CD4-positive, alpha-beta T cell treated with Interleukin-15 for 4 hours (primary cell): Measurements from ENCODE around the gene VAT1.
"Not testable (repeated sequence)": the region's sequence is repeated elsewhere in the genome, so short reads cannot be mapped to it uniquely, and the experiment has no call there.

ENCODE experiments used
- DNase-seq: peaks from one replicate; pipeline ENCODE4 v3.0.0-alpha.2; 2020; ENCODE audit warnings: low spot score

VAT1 gene

DNA sequence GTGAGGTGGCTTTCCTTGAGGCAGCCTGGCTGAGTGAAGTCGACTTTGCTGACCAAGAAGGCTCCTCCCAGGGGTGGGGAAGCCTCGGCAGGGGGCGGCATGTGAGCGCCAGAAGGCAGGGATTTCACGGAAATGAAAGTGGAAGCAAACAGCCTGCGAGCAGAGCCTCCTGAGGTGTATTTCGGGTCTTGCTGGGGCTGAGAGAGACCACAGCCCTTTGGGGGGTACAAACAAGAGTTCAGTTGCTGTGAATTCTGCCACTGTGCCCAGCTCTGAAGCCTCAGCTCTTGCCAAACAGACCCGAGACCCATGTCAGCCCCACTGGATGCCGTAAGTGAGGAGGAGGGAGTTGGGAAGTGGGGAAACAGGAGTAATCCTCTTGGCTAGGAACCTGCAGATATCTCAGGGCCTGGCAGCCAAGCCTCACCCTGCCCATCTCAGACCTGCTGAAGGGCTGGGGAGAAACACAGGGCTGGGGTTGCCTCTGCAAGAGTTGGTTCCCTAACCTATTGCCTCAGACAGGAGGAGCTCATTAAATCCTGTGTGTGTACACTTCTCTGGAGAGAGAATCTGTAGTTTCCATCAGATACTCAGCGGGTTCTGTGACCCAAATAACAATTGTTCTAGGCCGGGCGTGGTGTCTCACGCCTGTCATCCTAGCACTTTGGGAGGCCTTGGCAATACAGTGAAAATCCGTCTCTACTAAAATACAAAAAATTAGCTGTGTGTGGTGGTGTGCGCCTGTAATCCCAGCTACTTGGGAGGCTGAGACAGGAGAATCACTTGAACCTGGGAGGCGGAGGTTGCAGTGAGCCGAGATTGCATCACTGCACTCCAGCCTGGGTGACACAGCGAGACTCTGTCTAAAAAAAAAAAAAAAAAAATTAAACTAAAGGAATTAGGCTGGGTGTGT lies 15.3 kb downstream of the VAT1 start, which contains the start of gene IFI35:
IFI35 (plus strand) TSS at position 146 of the 913 bp plus-strand sequence; CDS start at position 310, 164 bp downstream.
- peak; percentile 87 for DNase-seq

DNA sequence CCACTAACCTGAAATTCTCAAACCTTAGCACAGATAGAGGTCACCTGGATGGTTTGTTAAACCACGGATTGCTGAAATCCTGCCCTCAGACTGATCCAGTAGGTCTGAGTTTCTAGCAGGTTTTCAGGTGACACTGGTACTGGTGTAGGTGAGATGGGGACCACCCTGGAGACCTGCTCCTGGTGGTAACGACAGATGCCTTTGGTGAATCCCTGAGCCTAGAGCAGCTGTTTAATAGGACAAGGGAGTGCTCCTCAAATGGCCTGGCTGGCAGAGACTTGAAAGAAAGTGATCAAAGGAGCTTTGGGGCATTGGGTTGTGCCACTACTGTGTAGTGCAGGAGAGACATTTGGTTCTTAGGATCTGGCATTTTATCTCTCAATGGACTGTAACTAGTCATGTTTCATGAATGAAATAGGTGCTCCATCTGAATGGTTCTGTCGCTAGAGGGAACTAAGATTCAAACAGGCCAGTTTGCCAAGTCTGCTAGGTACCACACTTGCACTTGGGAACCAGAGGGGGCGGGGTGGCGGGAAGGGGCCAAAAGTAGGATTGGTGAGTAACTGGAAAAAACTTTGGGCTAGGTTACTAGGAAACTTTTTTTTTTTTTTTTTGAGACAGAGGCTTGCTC lies 18.5 kb downstream of the VAT1 start:
- no peak for DNase-seq

DNA sequence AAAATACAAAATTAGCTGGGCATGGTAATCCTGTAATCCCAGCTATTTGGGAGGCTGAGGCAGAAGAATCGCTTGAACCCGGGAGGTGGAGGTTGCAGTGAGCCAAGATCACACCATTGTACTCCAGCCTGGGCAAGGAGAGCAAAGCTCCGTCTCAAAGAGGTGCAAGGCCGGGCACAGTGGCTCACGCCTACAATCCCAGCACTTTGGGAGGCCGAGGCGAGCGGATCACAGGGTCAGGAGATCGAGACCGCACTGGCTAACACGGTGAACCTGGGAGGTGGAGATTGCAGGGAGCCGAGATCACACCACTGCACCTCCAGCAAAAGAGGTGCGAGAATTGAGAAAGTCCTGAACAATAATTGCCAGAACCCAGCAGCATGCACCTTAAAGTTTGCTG lies 21.3 kb downstream of the VAT1 start:
- not testable (repeated sequence) for DNase-seq

DNA sequence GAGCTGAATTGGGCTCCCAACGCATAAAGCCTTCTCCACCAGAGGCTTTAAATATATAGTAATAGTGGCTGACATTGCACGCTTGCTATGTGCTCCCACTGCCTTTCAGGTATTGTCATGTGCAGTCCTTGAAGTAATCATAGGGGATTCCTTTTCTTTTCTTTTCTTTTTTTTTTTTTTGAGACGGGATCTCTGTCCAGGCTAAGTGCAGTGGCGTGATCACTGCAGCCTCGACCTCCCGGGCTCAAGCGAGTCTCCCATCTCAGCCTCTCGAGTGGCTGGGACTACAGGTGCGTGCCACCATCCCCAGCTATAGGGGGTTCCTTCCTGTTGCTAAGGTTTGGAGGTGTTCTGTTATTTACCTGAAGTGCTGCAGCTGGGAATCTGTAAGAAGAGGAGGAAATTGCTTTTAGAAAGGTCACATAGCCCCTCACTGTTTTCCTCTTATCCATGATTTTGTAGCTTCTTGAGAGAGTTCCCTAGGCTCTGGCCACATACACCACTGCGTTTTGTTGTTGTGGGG lies 23.1 kb downstream of the VAT1 start:
- no peak for DNase-seq

DNA sequence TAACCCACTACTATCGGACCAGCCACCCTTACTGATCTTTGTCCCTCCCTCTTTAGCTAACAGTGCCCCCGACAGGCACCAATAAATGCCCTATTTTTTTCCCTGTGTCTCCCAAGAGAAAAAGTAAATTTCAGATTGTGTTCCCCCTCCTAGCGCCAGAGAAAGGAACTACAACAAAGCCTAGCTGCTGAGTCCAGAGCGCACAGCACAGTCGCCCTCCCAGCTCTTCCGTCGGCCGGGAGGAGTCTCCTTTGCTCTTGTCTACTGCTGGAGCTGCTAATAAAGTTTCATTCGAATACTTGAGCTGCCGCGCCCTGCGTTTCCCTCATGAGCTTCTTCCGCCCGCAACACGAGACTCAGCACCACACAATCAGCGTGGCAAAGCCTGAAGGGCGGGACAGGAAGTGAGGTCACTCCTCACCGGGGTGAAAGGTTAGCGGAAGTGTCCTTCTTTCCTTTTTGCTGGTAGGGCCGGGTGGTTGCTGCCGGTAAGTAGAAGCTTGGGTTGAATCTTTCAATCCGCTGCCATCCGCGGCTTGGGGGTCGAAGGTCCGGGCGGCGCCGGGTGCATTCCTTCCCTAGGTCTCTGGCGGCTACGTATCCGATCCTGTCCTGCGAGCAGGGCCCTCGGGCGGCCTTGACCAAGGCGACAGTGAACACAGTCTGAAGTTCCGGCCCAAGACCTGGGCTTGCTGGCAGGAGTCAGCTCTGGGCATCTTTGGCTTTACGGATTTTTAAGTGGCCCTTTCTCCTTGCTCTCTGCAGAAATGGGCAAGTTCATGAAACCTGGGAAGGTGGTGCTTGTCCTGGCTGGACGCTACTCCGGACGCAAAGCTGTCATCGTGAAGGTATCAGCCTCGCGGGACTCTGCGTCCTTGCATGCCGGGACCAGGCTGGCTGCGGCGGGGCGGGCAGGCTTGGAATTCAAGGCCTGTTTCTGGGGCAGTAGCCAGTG lies 23.9 kb downstream of the VAT1 start, which contains the start of gene RPL27:
RPL27 (plus strand) TSS at position 436 of the 955 bp plus-strand sequence; CDS start at position 768, 332 bp downstream.
- DNase-seq: peak; percentile 99

DNA sequence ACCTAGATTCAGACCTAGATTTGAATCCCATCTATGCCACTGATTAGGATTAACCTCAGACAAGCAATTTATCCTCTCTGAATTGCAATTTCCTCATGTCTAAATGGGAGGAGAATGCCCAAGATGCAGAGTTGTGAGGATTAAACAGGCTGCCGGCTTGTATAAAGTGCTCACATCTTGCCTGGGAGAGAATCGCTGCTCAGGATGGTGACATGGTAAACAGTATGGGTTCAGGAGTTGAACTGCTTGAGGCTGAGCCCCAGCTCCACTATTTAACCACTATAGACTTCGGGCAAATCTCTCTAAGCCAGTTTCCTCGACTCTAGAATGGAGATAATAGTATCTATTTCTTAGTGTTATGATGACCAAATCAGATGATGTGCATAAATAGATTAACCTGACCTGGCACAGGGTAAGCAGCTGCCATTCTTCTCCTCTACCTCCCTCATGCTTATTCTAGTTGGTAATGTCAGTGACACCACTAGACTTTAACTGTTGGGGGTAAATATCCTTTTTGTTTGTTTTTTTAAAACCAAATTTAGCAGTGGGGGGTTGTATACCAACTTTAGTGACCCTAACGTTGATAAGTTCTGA lies 24.7 kb downstream of the VAT1 start:
- no peak for DNase-seq

DNA sequence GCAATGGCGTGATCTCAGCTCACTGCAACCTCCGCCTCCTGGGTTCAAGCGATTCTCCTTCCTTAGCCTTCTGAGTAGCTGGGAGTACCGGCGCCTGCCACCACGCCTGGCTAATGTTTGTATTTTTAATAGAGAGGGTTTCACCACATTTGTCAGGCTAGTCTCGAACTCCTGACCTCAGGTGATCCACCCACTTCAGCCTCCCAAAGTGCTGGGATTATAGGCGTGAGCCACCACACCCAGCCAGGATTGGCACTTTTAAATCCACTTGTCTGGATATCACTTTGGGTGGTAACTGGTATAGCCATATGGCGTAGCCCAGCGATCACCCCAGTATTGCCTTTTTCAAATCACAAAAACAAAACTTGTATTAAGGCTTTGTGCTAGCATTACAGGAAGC lies 28.3 kb downstream of the VAT1 start:
- DNase-seq: not testable (repeated sequence)

DNA sequence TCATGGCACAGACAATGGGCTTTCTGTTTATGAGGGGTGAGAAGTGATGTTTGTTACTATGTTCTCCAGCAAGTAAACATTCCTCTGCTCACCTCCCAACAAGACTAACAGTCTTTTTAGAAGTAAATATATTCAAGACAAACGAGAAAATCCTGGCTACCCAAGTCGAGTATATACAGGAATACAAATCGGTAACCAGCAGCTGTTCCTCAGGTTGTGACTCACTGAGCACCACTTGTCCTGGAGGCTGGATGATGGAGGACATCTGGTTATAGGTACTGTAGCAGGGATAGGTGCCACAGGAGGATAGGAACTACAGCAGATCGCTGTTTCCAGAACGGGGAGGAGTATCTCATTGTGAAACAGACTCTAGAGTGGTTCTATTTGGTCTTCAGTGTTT lies 29.3 kb downstream of the VAT1 start:
- no peak for DNase-seq

DNA sequence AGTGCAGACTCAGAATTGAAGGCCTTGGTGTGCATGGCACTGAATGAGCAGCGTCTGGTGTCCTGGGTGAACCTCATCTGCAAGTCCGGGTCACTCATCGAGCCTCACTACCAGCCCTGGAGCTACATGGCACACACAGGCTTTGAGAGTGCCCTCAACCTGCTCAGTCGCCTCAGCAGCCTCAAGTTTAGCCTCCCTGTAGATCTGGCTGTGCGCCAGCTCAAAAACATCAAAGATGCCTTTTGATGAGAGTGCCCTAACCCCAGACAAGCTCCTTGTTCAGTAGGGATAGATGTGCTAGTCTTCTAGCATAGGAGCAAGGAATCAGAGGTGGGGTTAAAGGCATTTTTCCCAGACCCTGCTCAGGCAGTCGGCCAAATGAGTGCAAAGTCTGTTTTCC lies 30.7 kb downstream of the VAT1 start:
- DNase-seq: no peak

DNA sequence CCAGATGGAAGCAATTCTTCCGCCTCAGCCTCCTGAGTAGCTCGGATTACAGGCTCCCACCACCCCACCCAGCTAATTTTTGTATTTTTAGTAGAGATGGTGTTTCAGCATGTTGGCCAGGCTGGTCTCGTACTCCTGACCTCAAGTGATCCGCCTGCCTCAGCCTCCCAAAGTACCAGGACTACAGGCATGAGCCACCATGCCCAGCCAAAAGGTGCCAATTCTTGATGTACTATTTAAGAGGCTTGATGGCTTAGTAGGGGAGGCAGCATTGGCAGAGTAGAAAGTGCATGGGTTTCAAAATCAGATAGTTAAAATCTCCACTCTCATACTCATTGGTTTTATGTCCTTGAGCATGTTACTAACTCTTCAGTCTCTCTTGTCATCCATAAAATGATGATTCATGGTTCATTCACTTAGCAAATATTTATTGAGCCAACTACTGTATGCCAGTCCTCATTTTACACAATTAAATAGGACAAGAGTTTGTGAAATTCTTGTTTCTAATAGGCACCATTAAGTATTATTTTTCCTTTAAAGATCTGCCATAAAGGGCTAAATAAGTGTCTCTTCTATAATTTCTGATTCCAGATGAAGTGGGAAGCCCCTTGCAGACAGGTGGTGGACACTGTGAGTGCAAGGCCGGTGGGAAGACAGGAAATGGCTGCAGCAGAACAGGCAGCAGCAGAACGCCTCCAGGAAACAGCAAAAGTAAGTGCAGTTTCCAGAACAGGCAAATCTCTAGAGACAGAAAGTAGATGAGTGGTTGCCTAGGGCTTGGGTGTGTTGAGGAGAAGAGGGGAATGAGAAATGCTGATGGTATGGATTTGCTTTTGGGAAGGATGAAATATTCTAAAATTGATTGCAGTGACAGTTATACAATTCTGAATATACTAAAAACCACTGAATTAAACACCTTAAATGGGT lies 32.2 kb downstream of the VAT1 start:
- no peak for DNase-seq

DNA sequence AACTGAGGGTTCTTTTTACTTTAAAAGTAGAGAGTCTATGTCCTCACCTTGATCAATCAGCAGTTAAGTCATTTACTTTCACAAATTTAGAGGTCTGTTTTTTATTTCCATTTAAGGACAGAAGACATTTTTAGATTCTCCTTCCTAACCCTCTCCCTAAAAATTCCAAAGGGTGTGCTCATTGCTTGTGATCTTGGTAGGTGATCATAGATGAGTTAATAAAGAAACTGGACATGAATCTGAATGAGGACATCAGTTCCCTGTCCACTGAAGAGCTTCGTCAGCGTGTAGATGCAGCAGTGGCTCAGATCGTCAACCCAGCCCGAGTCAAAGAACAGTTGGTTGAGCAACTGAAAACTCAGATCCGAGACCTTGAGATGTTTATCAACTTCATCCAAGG lies 33.0 kb downstream of the VAT1 start:
- no peak for DNase-seq

DNA sequence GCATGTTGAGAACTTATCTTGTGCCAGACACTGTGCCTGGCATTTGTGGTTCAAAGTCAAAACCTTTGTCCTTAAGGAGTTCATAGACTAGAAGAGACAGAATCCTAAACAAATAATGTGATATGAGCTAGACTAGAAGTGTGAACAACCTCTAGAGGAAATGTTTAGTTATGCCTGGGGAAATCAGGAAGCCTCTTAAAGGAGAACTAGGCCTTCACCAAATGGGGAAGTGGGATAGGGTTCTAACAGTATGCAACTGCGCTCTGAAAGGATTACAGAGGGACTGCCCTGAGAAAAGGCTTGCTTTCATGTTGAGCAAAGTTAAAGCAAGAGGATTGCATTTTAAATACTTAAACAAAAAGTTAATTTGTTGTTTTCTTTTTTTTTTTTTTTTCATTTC lies 37.0 kb downstream of the VAT1 start:
- DNase-seq: no peak

DNA sequence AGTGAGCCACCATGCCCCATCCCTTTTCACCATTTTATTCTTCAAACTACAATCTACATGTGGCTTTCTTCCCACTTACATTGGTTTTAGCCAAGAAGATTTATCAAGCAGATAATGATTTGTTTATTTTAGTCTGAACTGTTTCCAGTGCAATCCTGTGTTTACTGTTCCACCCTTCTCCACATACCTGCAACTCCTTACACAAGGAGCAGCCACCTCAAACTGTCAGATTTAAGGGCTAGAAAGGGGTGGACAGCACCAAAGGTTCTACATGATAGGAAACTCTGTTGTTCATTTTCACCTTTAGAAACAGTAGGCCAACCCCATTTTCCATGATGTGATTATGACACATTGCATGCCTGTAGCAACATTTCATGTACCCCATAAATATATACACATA lies 39.9 kb downstream of the VAT1 start:
- DNase-seq: no peak

DNA sequence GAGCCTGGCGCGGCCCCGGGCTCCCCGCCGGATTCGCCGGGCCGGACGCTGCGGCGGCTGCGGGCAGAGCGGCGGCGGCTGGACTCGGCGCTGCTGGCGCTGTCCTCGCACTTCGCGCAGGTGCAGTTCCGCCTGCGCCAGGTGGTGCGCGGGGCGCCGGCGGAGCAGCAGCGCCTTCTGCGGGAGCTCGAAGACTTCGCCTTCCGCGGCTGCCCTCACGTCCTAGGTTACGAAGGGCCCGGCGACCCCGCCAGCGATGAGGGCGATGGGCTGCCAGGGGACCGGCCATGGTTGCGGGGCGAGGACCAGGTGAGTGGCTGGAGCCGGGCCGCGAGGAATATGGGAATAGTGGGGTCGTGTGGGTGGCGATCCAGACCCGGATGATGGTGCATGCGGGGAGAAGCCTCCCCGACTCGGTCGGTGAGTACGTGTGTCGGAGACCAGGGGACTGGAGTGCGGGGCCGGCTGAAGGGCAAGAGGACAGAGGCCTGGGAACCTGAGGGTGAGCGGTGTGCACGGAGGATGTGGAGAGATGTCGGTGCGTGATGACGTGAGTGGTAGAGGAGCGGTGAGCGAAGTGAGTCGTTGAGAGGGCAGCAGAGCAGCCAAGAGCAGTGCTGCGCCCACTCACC lies 41.3 kb downstream of the VAT1 start:
- DNase-seq: peak; percentile 37

DNA sequence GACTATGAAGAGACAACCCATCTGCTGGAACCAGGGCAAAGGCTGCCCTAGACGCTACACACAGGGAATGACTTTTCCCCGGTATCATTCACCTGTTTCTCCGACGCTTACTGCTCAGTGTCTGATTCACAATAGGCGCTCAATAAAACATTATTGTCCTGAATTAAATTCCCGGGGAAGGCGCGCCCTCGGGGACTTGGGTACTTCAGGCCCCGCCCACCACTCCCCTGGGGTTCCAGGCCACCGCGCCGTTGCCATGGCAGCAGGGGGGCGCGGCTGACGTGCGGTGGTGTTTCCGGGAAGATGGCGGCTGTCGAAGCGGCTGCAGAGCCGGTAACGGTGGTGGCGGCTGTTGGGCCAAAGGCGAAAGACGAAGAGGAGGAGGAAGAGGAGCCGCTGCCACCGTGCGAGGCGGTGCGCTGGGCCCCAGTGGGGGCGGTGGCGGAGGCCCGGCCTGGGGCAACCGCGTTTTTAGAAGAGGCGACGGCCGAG lies 41.9 kb downstream of the VAT1 start, which contains the start of gene RUNDC1:
RUNDC1 (plus strand) TSS at position 292 of the 492 bp plus-strand sequence; CDS start at position 304, 12 bp downstream.
- peak; percentile 89 for DNase-seq

DNA sequence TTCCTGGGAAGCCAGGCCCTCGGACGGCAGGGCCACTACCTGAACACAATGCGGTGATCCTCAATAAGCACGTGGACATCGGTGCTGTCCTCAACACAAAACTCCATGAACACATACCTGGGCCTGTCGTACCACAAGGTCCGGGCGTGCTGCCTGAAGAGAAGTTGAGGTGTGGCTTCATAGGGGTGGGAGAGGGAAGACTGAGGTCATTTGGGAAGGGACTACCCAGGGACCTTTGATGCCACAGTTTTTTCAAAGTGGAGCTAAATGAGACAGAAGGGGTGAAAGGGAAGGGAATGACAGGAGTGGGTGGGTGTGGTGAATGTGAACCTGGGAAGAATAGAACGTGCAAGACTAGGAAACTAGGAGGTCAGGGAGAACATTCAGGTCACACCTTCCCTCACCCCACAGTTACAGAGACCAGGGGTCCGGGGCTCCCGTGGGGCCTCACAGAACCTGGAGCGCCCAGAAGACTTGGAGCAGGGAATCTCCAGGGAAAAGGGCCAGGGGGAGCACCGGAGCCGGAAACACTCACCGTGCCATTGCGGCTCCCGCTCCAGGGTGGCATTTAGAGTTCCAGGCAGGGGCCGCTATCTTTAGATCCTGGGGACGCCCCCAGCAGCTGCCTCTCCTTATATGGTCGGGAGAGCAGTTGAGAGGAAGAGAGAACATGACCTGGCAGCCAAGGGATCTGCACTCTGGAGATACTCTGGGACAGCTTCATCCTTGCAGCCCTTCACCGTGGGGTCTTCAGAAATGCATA lies 42.5 kb downstream of the VAT1 start, which contains the start of gene PTGES3L:
PTGES3L (minus strand) TSS at position 570 of the 763 bp plus-strand sequence; CDS start at position 543, 27 bp downstream.
- no peak for DNase-seq

DNA sequence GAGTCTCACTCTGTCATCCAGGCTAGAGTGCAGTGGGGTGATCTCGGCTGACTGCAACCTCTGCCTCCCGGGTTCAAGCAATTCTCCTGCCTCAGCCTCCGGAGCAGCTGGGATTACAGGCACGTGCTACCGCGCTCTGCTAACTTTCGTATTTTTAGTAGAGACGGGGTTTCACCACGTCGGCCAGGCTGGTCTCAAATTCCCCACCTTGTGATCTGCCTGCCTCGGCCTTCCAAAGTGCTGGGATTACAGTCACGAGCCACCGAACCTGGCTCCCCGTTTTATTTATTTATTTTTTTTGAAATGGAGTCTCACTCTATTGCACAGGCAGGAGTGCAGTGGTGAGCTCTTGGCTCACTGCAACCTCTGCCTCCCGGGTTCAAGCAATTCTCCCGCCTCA lies 46.5 kb downstream of the VAT1 start:
- not testable (repeated sequence) for DNase-seq

DNA sequence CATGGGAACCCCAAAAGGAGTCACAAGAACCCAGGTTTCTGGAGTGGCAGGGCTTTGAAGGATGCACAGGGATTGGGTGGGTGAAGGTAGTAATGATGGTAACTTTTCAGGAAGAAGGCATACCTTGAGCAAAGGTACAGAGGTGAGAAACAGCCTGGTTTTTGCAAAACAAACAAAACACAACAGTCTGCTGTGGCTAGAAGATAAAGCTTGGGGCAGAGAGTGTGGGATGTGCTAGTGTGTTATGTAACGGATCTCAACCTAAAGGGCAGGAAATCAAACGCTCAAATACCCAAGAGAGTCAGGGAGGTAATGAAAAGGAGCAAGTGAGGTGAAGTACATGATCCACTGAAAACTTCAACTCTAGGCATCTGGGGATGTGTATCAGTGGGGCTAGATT lies 46.9 kb downstream of the VAT1 start:
- DNase-seq: no peak
